Measurements from ENCODE around the gene SLC24A3.

DNA sequence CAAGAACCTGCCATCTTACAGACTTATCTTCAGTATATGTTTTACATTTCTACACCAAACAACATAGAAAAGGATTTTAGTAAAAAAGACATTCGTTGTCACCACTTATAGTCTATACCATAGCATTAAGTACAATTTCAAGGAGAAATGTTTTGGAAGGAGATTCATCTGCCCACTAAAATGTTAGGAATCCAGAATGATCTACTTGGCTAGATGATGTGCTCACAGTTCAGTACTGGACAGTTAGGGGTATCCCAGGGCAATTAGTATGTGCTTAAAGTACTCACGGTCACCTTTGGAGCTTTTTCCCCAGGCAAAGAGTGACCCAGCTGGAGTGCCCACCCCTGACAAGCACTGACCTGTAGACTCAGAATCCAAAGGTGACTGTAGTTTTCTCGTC is 222.9 kb downstream of the SLC24A3 start:
- no peak for TF ChIP-seq CTCF (conservative IDR thresholded peaks at IDR 0.05; ENCODE audit: low read length)
- no peak for TF ChIP-seq EZH2phosphoT487 (IDR thresholded peaks at IDR 0.05; ENCODE audit: borderline replicate concordance)
